ENCODE measurements around the gene RPGRIP1.
"Not testable (repeated sequence)": the region's sequence is repeated elsewhere in the genome, so short reads cannot be mapped to it uniquely, and the experiment has no call there.

The RPGRIP1 gene

DNA sequence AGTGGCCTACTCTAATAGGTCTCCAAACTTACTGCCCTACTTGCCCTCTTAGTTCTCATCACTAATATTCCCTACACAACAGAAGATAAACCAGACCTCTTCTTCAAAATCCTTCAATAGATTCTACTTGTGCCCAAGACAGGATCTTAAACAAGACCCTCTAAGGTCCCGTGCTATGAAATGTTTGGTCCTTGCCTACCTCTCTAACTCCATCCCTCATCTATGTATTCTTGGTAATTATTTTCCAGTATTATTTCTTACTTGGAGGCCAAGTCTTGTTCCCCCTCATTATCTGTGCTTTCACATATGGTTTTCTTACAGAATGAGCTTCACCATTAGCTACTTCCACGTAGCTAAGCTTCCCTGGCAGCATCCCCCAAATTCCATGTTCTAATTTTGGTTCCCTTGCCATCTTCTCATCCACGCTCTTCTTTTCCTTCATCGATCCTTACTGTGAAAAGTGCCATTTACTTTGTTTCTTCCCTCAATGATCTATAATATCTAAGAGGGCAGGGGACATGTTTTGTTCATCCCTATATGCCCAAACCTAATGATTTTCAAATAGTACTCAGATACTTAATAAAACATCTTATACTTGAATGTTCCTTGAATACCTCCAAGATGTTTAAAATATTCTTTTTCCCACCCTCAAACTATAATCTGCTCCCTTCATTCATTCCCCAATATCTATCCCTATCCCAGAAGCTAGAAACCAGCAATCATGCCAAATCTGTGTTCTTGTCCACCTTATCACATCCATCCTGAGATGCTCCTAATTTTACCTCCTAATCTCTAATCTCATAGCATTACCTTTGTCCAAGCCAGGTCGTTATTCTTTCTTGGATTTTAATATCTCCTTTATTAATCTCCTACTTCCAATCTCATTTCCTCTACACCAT is 20.7 kb upstream of the RPGRIP1 start:
- no peak for DNase-seq

GRCh38 chr14:21261824-21262223 is 18.1 kb upstream of the RPGRIP1 start:
- no peak for DNase-seq

GRCh38 chr14:21262410-21262809 is 17.5 kb upstream of the RPGRIP1 start:
- DNase-seq: no peak

GRCh38 chr14:21263284-21264024 is 16.4 kb upstream of the RPGRIP1 start:
- no peak for DNase-seq

- no peak for DNase-seq
Observed at GRCh38 chr14:21264025-21264801, 15.7 kb upstream of the RPGRIP1 start.

- DNase-seq: no peak
Observed at GRCh38 chr14:21267431-21267845, 12.4 kb upstream of the RPGRIP1 start.

DNA sequence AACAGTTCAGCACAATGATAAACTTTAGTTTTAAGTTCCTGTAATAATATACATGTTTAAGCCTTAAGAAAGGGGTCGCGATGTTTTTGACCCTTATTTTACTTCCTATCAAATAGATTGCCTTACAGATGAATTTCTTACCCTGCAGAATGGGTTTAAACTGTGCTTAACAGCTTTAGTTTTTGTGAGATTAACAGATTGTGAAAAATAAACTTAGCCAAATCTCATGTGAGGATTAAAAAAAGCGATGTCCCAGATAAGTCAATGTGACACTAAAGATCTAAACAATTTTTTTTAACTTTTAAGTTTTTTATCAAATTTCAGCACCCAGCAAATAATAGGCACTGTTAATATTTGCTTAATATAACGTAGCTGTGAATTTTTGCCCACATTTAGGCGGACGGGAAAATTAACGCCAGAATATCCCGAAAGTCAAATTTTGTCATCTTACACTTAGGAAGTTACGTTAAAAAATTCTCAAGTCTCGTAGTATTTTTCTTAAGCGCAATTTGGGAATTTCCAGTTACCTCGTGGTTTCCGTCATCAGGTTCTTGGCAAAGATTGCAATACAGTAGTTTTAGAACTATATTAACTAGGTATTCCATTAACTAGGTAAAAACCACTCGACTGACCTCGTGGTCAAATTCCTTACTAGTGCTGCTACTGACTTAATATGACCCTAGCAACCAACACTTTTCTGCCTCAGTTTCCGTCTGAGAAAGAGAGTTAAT is 11.8 kb upstream of the RPGRIP1 start:
- no peak for DNase-seq

- DNase-seq: no peak
Observed at GRCh38 chr14:21268617-21269251, 11.1 kb upstream of the RPGRIP1 start.

DNA sequence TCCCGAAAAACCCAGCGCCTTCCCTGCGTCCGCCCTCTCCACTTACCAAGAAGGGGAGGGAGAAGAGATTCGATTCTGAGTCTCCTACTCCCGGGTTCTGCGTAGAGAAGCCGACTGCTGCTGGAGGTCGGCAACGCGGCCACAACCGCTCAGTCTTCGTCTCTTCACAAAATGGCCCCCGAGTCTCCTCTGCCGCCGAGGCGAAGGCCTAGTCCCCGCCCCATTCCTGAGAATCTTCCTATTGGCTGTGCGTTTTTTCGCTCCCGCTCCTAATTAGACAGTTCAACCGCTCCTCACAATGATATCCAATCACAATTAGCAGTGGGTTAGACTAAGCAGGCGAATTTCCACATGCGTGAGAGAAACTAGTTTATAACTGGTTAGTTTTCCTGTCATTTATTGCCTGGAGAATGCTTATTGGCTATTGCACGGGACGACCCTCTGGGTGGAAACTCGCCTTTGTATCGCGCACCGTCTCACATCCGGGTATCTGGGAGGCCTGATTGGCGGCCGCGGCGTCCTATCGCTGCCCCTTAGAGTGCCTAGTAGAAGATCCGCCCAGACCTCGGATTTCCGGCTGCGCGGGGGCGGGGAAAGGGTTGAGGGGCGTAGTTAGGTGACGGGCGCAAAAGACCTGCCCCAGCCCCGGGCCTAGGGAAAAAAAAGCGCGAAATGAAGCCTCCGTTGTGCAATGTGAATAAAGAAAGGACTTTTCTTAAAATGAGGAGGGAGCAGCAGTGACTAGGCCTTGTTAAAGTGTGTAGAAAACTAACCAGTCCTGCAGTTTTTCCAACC is 10.4 kb upstream of the RPGRIP1 start, which contains the start of gene HNRNPC:
Gene HNRNPC (minus strand): TSS at position 191 of the 795 bp plus-strand sequence. CDS start 35,249 bp downstream, outside the sequence.
- peak; percentile 100 for DNase-seq

DNA sequence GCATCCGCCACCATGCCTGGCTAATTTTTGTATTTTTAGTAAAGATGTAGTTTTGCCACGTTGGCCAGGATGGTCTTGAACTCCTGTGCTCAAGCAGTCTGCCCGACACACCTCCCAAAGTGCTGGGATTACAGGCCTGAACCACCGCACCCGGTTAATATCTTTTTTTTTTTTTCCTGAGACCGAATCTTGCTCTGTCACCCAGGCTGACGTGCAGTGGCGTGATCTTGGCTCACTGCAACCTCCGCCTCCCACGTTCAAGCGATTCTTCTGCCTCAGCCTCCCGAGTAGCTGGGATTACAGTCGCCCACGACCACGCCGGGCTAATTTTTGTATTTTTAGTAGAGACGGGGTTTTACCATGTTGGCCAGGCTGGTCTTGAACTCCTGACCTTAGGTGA is 7.2 kb upstream of the RPGRIP1 start:
- DNase-seq: not testable (repeated sequence)

GRCh38 chr14:21275261-21275858 is 4.5 kb upstream of the RPGRIP1 start:
- no peak for DNase-seq

DNA sequence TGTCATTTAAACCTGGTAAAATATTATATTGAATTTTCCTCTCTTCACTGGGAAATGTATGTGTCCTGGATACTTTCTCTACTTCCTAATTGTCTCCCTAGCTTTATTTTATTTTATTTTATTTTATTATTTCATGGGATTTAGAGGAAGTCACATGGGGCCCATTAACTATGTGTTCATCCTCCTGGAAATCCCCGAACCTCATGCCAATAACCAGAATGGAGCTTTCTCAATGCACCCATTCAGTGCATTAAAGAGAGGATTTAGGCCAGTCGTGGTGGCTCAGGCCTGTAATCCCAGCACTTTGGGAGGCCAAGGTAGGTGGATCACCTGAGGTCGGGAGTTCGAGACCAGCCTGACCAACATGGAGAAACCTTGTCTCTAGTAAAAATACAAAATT is 1.3 kb upstream of the RPGRIP1 start:
- no peak for DNase-seq

DNA sequence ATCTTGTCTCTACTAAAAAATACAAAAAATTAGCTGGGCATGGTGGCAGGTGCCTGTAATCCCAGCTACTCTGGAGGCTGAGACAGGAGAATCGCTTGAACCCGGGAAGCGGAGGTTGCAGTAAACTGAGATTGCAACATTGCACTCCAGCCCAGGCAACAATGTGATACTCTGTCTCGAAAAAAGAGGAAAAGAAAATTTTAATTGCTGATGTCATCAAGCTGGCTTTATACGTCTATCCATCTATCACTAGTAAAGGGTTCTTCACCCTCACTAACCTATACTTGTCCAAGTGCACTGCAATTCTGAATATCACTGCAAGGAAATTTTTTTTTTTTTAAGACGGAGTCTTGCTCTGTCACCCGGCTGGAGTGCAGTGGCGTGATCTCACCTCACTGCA is 2.0 kb downstream of the RPGRIP1 start:
- not testable (repeated sequence) for DNase-seq

DNA sequence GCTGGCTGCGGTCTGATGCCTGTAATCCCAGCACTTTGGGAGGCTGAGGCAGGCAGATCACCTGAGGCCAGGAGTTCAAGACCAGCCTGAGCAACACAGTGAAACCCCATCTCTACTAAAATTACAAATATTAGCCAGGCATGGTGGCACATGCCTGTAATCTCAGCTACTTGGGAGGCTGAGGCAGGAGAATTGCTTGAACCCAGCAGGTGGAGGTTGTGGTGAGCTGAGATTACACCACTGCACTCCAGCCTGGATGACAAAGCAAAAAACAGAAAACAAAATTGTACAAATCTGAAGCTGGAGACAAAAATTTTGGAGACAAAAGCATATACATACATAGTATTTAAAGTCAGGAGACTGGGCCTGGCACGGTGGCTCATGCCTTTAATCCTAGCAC is 6.6 kb downstream of the RPGRIP1 start:
- not testable (repeated sequence) for DNase-seq

DNA sequence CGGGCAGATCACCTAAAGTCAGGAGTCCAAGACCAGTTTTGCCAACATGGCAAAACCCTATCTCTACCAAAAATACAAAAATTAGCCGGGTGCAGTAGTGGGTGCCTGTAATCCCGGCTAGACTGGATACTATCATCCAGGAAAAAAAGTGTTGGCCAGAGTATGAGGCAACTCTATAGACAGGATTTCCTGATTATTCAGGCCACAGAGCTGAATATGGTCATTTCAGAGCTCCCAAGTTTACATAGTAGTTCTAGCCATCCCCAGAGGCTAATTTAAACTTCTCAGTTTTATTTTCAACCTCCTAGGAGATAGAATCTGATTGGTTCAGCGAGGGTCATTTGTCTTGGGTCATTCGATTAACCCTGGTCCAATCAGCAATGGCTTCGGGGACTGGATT is 7.3 kb downstream of the RPGRIP1 start:
- DNase-seq: no peak

DNA sequence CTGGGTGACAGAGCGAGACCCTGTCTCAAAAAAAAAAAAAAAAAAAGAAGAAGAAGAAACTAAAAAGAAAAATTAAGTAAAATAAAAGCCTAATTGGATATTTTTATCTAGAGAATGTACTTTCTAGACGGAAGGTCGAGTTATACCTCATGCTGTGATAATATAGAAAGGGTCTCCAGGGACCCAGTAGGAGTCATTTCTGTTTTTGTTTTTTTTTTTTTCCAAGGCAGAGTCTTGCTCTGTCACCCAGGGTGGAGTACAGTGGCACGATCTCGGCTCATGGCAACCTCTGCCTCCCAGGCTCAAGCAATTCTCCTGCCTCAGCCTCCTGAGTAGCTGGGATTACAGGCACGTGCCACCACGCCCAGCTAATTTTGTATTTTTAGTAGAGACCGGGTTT is 14.1 kb downstream of the RPGRIP1 start:
- not testable (repeated sequence) for DNase-seq

DNA sequence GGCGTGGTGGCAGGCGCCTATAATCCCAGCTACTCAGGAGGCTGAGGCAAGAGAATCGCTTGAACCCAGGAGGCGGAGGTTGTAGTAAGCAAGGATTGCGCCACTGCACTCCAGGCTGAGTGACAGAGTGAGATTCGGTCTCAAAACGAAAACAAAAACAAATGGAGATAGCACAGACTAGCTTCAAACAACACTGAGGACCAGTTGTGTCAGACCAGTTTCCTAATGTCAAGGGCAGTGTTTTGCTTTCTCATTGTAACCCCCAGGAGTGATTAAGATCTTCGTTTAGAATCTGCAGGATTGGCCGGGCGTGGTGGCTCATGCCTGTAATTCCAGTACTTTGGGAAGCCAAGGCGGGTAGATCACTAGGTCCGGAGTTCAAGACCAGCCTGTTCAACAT is 18.5 kb downstream of the RPGRIP1 start:
- DNase-seq: no peak

GRCh38 chr14:21299562-21300130 is 19.8 kb downstream of the RPGRIP1 start:
- no peak for DNase-seq

- DNase-seq: peak; percentile 61
Observed at GRCh38 chr14:21300892-21301291, 21.0 kb downstream of the RPGRIP1 start.
